ENCODE results near the gene STX16.

DNA sequence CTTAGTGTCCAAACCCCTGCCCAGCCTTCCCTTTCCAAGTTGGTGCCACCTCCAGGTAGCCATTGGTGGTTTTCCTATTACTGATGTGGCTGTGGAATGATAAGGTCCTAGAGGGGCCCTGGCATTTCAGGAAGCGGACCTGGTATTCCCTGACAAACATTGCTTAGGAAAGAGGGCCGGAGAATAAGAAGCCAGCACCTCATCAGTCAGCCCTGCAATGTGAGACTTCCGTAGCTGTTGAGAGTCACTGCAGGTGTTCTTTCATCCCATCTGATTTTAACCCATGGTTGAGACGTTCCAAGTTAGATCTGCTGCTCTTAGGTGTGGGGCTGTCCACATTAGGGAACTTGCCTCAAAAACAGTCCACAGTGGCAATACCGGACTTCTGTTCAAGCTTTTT, 26.7 kb downstream of the STX16 start:
- no peak for TF ChIP-seq CTCF (IDR thresholded peaks at IDR 0.05)
- TF ChIP-seq POLR2A (IDR thresholded peaks at IDR 0.05) = no peak
- TF ChIP-seq EP300 (IDR thresholded peaks at IDR 0.05) = no peak

Measured in tibial nerve (tissue), 4 donors.